Activated B cell treated with CpG ODN at 0.5 μM for 24 hours (primary cell): Measurements from ENCODE around the gene SLC35D2. TPM values are rescaled to one million over a fixed set of nuclear protein-coding genes. Genes with fewer than 3 reads are reported as not detected.

Source experiments
- ATAC-seq: fragments of 200-7000 bp; cut with Tn5 transposase; one replicate; pipeline ENCODE4 v1.10.0; 2021; ENCODE audit warnings: low read depth, mild to moderate bottlenecking, moderate library complexity
- CTCF ChIA-PET: fragments of 350-600 bp; sonication (Branson Sonifier 250); formaldehyde crosslinking; loops from one replicate; lab custom pipeline; 2021; ENCODE audit warnings: antibody characterized with exemption; lab: Charles Lee
- POLR2A ChIA-PET: fragments of 350-600 bp; sonication (Branson Sonifier 250); formaldehyde crosslinking; loops from one replicate; lab custom pipeline; 2021; ENCODE audit warnings: antibody characterized with exemption; lab: Charles Lee
- DNase-seq: peaks from one replicate; pipeline ENCODE4 v3.0.0; 2022
- H3K27ac Mint-ChIP-seq: one replicate; pipeline ENCODE4 v1.8.0; 2020; ENCODE audit warnings: mixed read lengths
- H3K27me3 Mint-ChIP-seq: one replicate; pipeline ENCODE4 v1.8.0; 2021; ENCODE audit warnings: mixed read lengths
- H3K36me3 Mint-ChIP-seq: one replicate; pipeline ENCODE4 v1.8.0; 2021; ENCODE audit warnings: low read depth, mixed read lengths
- H3K4me1 Mint-ChIP-seq: one replicate; pipeline ENCODE4 v1.8.0; 2021; ENCODE audit warnings: mixed read lengths
- H3K4me3 Mint-ChIP-seq: one replicate; pipeline ENCODE4 v1.8.0; 2020; ENCODE audit warnings: mild to moderate bottlenecking, mixed read lengths
- H3K9me3 Mint-ChIP-seq: one replicate; pipeline ENCODE4 v1.8.0; 2020; ENCODE audit warnings: mixed read lengths
- CTCF ChIP-seq: fragments of 200-600 bp; IDR thresholded peaks from one replicate; pipeline ENCODE4 v1.8.0; 2022; ENCODE audit warnings: antibody characterized with exemption, mild to moderate bottlenecking
- intact Hi-C: fragments of 100-400 bp; cut with micrococcal nuclease; formaldehyde crosslinking; loops from one replicate; pipeline ENCODE4 v1.15.1; 2024
- total RNA-seq: library from RNA; stranded (reverse); gene quantifications from 2 replicates; pipeline ENCODE4 v1.2.3, GENCODE V29; 2022

Gene SLC35D2
- total RNA-seq, 1 donor from 2014 or later: 10.9 TPM

- Mint-ChIP-seq H3K4me1 (no peaks in the 10 kb centered on the region), H3K9me3 (no peaks in the 10 kb centered on the region), H3K27ac (no peak overlapping the region), H3K36me3 (no peaks in the 10 kb centered on the region), H3K27me3 (no peaks in the 10 kb centered on the region), H3K4me3 (no peak overlapping the region)
- TF ChIP-seq CTCF: no peak
- ChIA-PET POLR2A (no interaction called here), CTCF (no interaction called here)
- ATAC-seq (no peak), DNase-seq (no peak)
- intact Hi-C loops: no loop called here
Observed at GRCh38 chr9:96342571-96343245, 40.8 kb downstream of the SLC35D2 start.

- POLR2A ChIA-PET: interaction anchor here (0.5 kb wide), 1 partner anchor 9 kb away, joined by 5 read pairs; no protein-coding TSS in a partner anchor
- Mint-ChIP-seq H3K4me1 (no peaks in the 10 kb centered on the region), H3K9me3 (no peaks in the 10 kb centered on the region), H3K27ac (no peak overlapping the region), H3K4me3 (no peak overlapping the region), H3K27me3 (no peaks in the 10 kb centered on the region), H3K36me3 (no peaks in the 10 kb centered on the region)
- TF ChIP-seq CTCF: no peak
- CTCF ChIA-PET: no interaction called here
- DNase-seq (no peak), ATAC-seq (no peak)
- intact Hi-C loops: no loop called here
Observed at GRCh38 chr9:96340707-96341106, 42.8 kb downstream of the SLC35D2 start.

- TF ChIP-seq CTCF: no peak
- Mint-ChIP-seq H3K4me1 (no peaks in the 10 kb centered on the region), H3K4me3 (no peak overlapping the region), H3K36me3 (no peaks in the 10 kb centered on the region), H3K27me3 (no peaks in the 10 kb centered on the region), H3K27ac (no peak overlapping the region), H3K9me3 (no peaks in the 10 kb centered on the region)
- POLR2A ChIA-PET: no interaction called here
- CTCF ChIA-PET: interaction anchor here (1.4 kb wide), 1 partner anchor 10 kb away, joined by 3 read pairs; no protein-coding TSS in a partner anchor
- ATAC-seq (no peak), DNase-seq (no peak)
- intact Hi-C loops: no loop called here
Observed at GRCh38 chr9:96338299-96338698, 45.2 kb downstream of the SLC35D2 start.

GRCh38 chr9:96333958-96334357 lies 49.6 kb downstream of the SLC35D2 start:
- ATAC-seq (no peak), DNase-seq (no peak)
- Mint-ChIP-seq H3K4me3 (no peak overlapping the region), H3K27ac (no peak overlapping the region), H3K27me3 (no peaks in the 10 kb centered on the region), H3K4me1 (no peaks in the 10 kb centered on the region), H3K36me3 (no peaks in the 10 kb centered on the region), H3K9me3 (no peaks in the 10 kb centered on the region)
- no peak for TF ChIP-seq CTCF
- ChIA-PET POLR2A (no interaction called here), CTCF (no interaction called here)
- intact Hi-C loops: no loop called here

GRCh38 chr9:96331236-96331947 lies 52.1 kb downstream of the SLC35D2 start:
- TF ChIP-seq CTCF: no peak
- intact Hi-C loops: no loop called here
- H3K4me3 Mint-ChIP-seq: no peak overlapping the region
- H3K9me3 Mint-ChIP-seq: no peaks in the 10 kb centered on the region
- no peak overlapping the region for H3K27ac Mint-ChIP-seq
- no peaks in the 10 kb centered on the region for H3K27me3 Mint-ChIP-seq
- ChIA-PET CTCF (interaction anchor here (1.4 kb wide), 1 partner anchor 14 kb away, joined by 3 read pairs; no protein-coding TSS in a partner anchor), POLR2A (no interaction called here)
- H3K36me3 Mint-ChIP-seq: no peaks in the 10 kb centered on the region
- H3K4me1 Mint-ChIP-seq: no peaks in the 10 kb centered on the region
- DNase-seq (no peak), ATAC-seq (no peak)
